ENCODE measurements around the gene ARAP2.

Gene ARAP2

GRCh38 chr4:36056136-36056535, 188.2 kb downstream of the ARAP2 start:
- no peak overlapping the region for H3K27ac ChIP-seq (replicated peaks; ENCODE audit: low read length)
- no peak overlapping the region for H3K4me2 ChIP-seq (ENCODE audit: insufficient read depth, low read length, poor library complexity, severe bottlenecking)
- H3K4ac ChIP-seq (ENCODE audit: low read length), result no peak overlapping the region
- no peak overlapping the region for H2BK120ac ChIP-seq (ENCODE audit: low read depth, low read length)
- no peak overlapping the region for H2BK5ac ChIP-seq (ENCODE audit: low read length)
- DNase-seq (ENCODE audit: low spot score), result no peak
- no peaks in the 10 kb centered on the region for H3K4me1 ChIP-seq (ENCODE audit: control insufficient read depth in 2 of 2, insufficient read depth in 1 of 2, low read depth in 1 of 2, low read length in 2 of 2)
- no peak overlapping the region for H2AK5ac ChIP-seq (ENCODE audit: low read depth, low read length)
- H3K79me1 ChIP-seq (ENCODE audit: low read depth, low read length), result no peaks in the 10 kb centered on the region
- H3K14ac ChIP-seq (ENCODE audit: low read length), result no peak overlapping the region
- WGBS, 2 donors (ENCODE audit: extremely low coverage in 2 of 2, insufficient read length in 2 of 2, insufficient replicate concordance in 1 of 2), result no CpG with 5 or more reads among the region's 1 CpG
- H3K9me3 ChIP-seq (replicated peaks in 1 of 2; ENCODE audit: control insufficient read depth in 2 of 2, insufficient read depth in 1 of 2, low read depth in 1 of 2, low read length in 2 of 2), result no peaks in the 10 kb centered on the region
- H4K8ac ChIP-seq (ENCODE audit: low read depth, low read length), result no peak overlapping the region
- no peak overlapping the region for H4K91ac ChIP-seq (ENCODE audit: low read depth, low read length, poor library complexity)
- no peaks in the 10 kb centered on the region for H3K36me3 ChIP-seq (replicated peaks in 1 of 2; ENCODE audit: control insufficient read depth in 2 of 2, insufficient read depth in 2 of 2, low read length in 2 of 2)
- H3K23ac ChIP-seq (ENCODE audit: low read depth, low read length, poor library complexity), result no peak overlapping the region
- no peaks in the 10 kb centered on the region for H3K27me3 ChIP-seq (ENCODE audit: control insufficient read depth in 3 of 3, insufficient read depth in 3 of 3, low read depth in 1 of 3, low read length in 3 of 3)
- no peak overlapping the region for H2BK15ac ChIP-seq (ENCODE audit: low read length)
- H2BK12ac ChIP-seq (ENCODE audit: low read length), result no peak overlapping the region
- no peak overlapping the region for H2AFZ ChIP-seq (ENCODE audit: low read length)
- no peak overlapping the region for H3K18ac ChIP-seq (ENCODE audit: low read length)
- no peak overlapping the region for H3K4me3 ChIP-seq (ENCODE audit: low read length in 2 of 2)
- no peak overlapping the region for H3K9ac ChIP-seq (ENCODE audit: low read depth, low read length, poor library complexity)

GRCh38 chr4:36054694-36055422, 189.5 kb downstream of the ARAP2 start:
- Histone ChIP-seq H3K18ac (ENCODE audit: low read length) (no peak overlapping the region), H3K9me3 (replicated peaks in 1 of 2; ENCODE audit: control insufficient read depth in 2 of 2, insufficient read depth in 1 of 2, low read depth in 1 of 2, low read length in 2 of 2) (no peaks in the 10 kb centered on the region), H2BK5ac (ENCODE audit: low read length) (no peak overlapping the region), H2AK5ac (ENCODE audit: low read depth, low read length) (no peak overlapping the region), H2BK15ac (ENCODE audit: low read length) (no peak overlapping the region), H3K4ac (ENCODE audit: low read length) (no peak overlapping the region), H3K27ac (replicated peaks; ENCODE audit: low read length) (no peak overlapping the region), H3K4me3 (ENCODE audit: low read length in 2 of 2) (no peak overlapping the region), H3K23ac (ENCODE audit: low read depth, low read length, poor library complexity) (no peak overlapping the region), H3K79me1 (ENCODE audit: low read depth, low read length) (no peaks in the 10 kb centered on the region), H2BK120ac (ENCODE audit: low read depth, low read length) (no peak overlapping the region), H2AFZ (ENCODE audit: low read length) (no peak overlapping the region), H3K36me3 (replicated peaks in 1 of 2; ENCODE audit: control insufficient read depth in 2 of 2, insufficient read depth in 2 of 2, low read length in 2 of 2) (no peaks in the 10 kb centered on the region), H4K91ac (ENCODE audit: low read depth, low read length, poor library complexity) (no peak overlapping the region), H3K4me2 (ENCODE audit: insufficient read depth, low read length, poor library complexity, severe bottlenecking) (no peak overlapping the region), H2BK12ac (ENCODE audit: low read length) (no peak overlapping the region), H3K9ac (ENCODE audit: low read depth, low read length, poor library complexity) (no peak overlapping the region), H3K27me3 (ENCODE audit: control insufficient read depth in 3 of 3, insufficient read depth in 3 of 3, low read depth in 1 of 3, low read length in 3 of 3) (no peaks in the 10 kb centered on the region), H4K8ac (ENCODE audit: low read depth, low read length) (no peak overlapping the region), H3K4me1 (ENCODE audit: control insufficient read depth in 2 of 2, insufficient read depth in 1 of 2, low read depth in 1 of 2, low read length in 2 of 2) (no peaks in the 10 kb centered on the region), H3K14ac (ENCODE audit: low read length) (no peak overlapping the region)
- no peak for DNase-seq (ENCODE audit: low spot score)
- no CpG with 5 or more reads among the region's 5 CpGs for WGBS, 2 donors (ENCODE audit: extremely low coverage in 2 of 2, insufficient read length in 2 of 2, insufficient replicate concordance in 1 of 2)

- Histone ChIP-seq H3K4me2 (ENCODE audit: insufficient read depth, low read length, poor library complexity, severe bottlenecking) (no peak overlapping the region), H2AFZ (ENCODE audit: low read length) (no peak overlapping the region), H2BK120ac (ENCODE audit: low read depth, low read length) (no peak overlapping the region), H3K14ac (ENCODE audit: low read length) (no peak overlapping the region), H3K9me3 (replicated peaks in 1 of 2; ENCODE audit: control insufficient read depth in 2 of 2, insufficient read depth in 1 of 2, low read depth in 1 of 2, low read length in 2 of 2) (no peaks in the 10 kb centered on the region), H2AK5ac (ENCODE audit: low read depth, low read length) (no peak overlapping the region), H3K9ac (ENCODE audit: low read depth, low read length, poor library complexity) (no peak overlapping the region), H2BK12ac (ENCODE audit: low read length) (no peak overlapping the region), H3K4ac (ENCODE audit: low read length) (no peak overlapping the region), H2BK15ac (ENCODE audit: low read length) (no peak overlapping the region), H4K91ac (ENCODE audit: low read depth, low read length, poor library complexity) (no peak overlapping the region), H4K8ac (ENCODE audit: low read depth, low read length) (no peak overlapping the region), H3K27ac (replicated peaks; ENCODE audit: low read length) (no peak overlapping the region), H3K79me1 (ENCODE audit: low read depth, low read length) (no peaks in the 10 kb centered on the region), H3K4me1 (ENCODE audit: control insufficient read depth in 2 of 2, insufficient read depth in 1 of 2, low read depth in 1 of 2, low read length in 2 of 2) (no peaks in the 10 kb centered on the region), H3K4me3 (ENCODE audit: low read length in 2 of 2) (no peak overlapping the region), H3K36me3 (replicated peaks in 1 of 2; ENCODE audit: control insufficient read depth in 2 of 2, insufficient read depth in 2 of 2, low read length in 2 of 2) (no peaks in the 10 kb centered on the region), H3K18ac (ENCODE audit: low read length) (no peak overlapping the region), H3K23ac (ENCODE audit: low read depth, low read length, poor library complexity) (no peak overlapping the region), H3K27me3 (ENCODE audit: control insufficient read depth in 3 of 3, insufficient read depth in 3 of 3, low read depth in 1 of 3, low read length in 3 of 3) (no peaks in the 10 kb centered on the region), H2BK5ac (ENCODE audit: low read length) (no peak overlapping the region)
- no CpG with 5 or more reads among the region's 2 CpGs for WGBS, 2 donors (ENCODE audit: extremely low coverage in 2 of 2, insufficient read length in 2 of 2, insufficient replicate concordance in 1 of 2)
- no peak for DNase-seq (ENCODE audit: low spot score)
Measured at GRCh38 chr4:36053930-36054329, 190.4 kb downstream of the ARAP2 start.

GRCh38 chr4:36051634-36052033, 192.7 kb downstream of the ARAP2 start:
- H3K79me1 ChIP-seq (ENCODE audit: low read depth, low read length), result no peaks in the 10 kb centered on the region
- H4K8ac ChIP-seq (ENCODE audit: low read depth, low read length), result no peak overlapping the region
- no peak overlapping the region for H3K27ac ChIP-seq (replicated peaks; ENCODE audit: low read length)
- no peak overlapping the region for H2BK5ac ChIP-seq (ENCODE audit: low read length)
- no peaks in the 10 kb centered on the region for H3K9me3 ChIP-seq (replicated peaks in 1 of 2; ENCODE audit: control insufficient read depth in 2 of 2, insufficient read depth in 1 of 2, low read depth in 1 of 2, low read length in 2 of 2)
- no peaks in the 10 kb centered on the region for H3K27me3 ChIP-seq (ENCODE audit: control insufficient read depth in 3 of 3, insufficient read depth in 3 of 3, low read depth in 1 of 3, low read length in 3 of 3)
- no peak overlapping the region for H3K9ac ChIP-seq (ENCODE audit: low read depth, low read length, poor library complexity)
- no CpG with 5 or more reads among the region's 4 CpGs for WGBS, 2 donors (ENCODE audit: extremely low coverage in 2 of 2, insufficient read length in 2 of 2, insufficient replicate concordance in 1 of 2)
- H3K14ac ChIP-seq (ENCODE audit: low read length), result no peak overlapping the region
- H2BK120ac ChIP-seq (ENCODE audit: low read depth, low read length), result no peak overlapping the region
- H3K4ac ChIP-seq (ENCODE audit: low read length), result no peak overlapping the region
- no peak overlapping the region for H3K4me3 ChIP-seq (ENCODE audit: low read length in 2 of 2)
- no peak overlapping the region for H3K18ac ChIP-seq (ENCODE audit: low read length)
- H3K4me2 ChIP-seq (ENCODE audit: insufficient read depth, low read length, poor library complexity, severe bottlenecking), result no peak overlapping the region
- no peak overlapping the region for H2BK12ac ChIP-seq (ENCODE audit: low read length)
- H2AK5ac ChIP-seq (ENCODE audit: low read depth, low read length), result no peak overlapping the region
- no peaks in the 10 kb centered on the region for H3K36me3 ChIP-seq (replicated peaks in 1 of 2; ENCODE audit: control insufficient read depth in 2 of 2, insufficient read depth in 2 of 2, low read length in 2 of 2)
- no peak overlapping the region for H4K91ac ChIP-seq (ENCODE audit: low read depth, low read length, poor library complexity)
- H3K23ac ChIP-seq (ENCODE audit: low read depth, low read length, poor library complexity), result no peak overlapping the region
- no peak overlapping the region for H2AFZ ChIP-seq (ENCODE audit: low read length)
- no peak overlapping the region for H2BK15ac ChIP-seq (ENCODE audit: low read length)
- no peak for DNase-seq (ENCODE audit: low spot score)
- H3K4me1 ChIP-seq (ENCODE audit: control insufficient read depth in 2 of 2, insufficient read depth in 1 of 2, low read depth in 1 of 2, low read length in 2 of 2), result no peaks in the 10 kb centered on the region
